Smooth muscle cell (in vitro differentiated cells): Measurements from ENCODE around the gene PLEKHG4. TPM values are rescaled to one million over a fixed set of nuclear protein-coding genes. Genes with fewer than 3 reads are reported as not detected.

Experiments used
- DNase-seq: peaks from one replicate; lab custom pipeline; 2025; ENCODE audit not compliant: unreplicated experiment; lab: John Stamatoyannopoulos, UW
- H2AFZ ChIP-seq: fragments of 200-600 bp; sonication (generic); 2 replicates; pipeline ENCODE4 v1.6.0; 2016; ENCODE audit warnings: antibody characterized with exemption, low read depth, mild to moderate bottlenecking
- H3F3A ChIP-seq: fragments of 200-600 bp; sonication (generic); 2 replicates; pipeline ENCODE4 v1.6.0; 2017; ENCODE audit warnings: antibody characterized with exemption, low read depth
- H3K27ac ChIP-seq: fragments of 200-600 bp; sonication (generic); 2 replicates; pipeline ENCODE4 v1.5.1; 2016; ENCODE audit warnings: low read depth, mild to moderate bottlenecking
- H3K27me3 ChIP-seq: fragments of 200-600 bp; sonication (generic); 2 replicates; pipeline ENCODE4 v1.6.1; 2016; ENCODE audit warnings: low read depth, mild to moderate bottlenecking
- H3K36me3 ChIP-seq: fragments of 200-600 bp; sonication (generic); 2 replicates; pipeline ENCODE4 v1.5.1; 2016; ENCODE audit warnings: low read depth
- H3K4me1 ChIP-seq: fragments of 200-600 bp; sonication (generic); 2 replicates; pipeline ENCODE4 v1.5.1; 2016; ENCODE audit warnings: low read depth
- H3K4me2 ChIP-seq: fragments of 200-600 bp; sonication (generic); 2 replicates; pipeline ENCODE4 v1.6.0; 2016; ENCODE audit warnings: mild to moderate bottlenecking
- H3K4me3 ChIP-seq: fragments of 200-600 bp; sonication (generic); 2 replicates; pipeline ENCODE4 v1.5.1; 2016; ENCODE audit warnings: mild to moderate bottlenecking
- H3K79me2 ChIP-seq: fragments of 200-600 bp; sonication (generic); 2 replicates; pipeline ENCODE4 v1.6.0; 2016; ENCODE audit warnings: low read depth, mild to moderate bottlenecking
- H3K9ac ChIP-seq: fragments of 200-600 bp; sonication (generic); 2 replicates; pipeline ENCODE4 v1.6.0; 2016; ENCODE audit warnings: low read depth
- H3K9me3 ChIP-seq: fragments of 200-600 bp; sonication (generic); replicated peaks from 2 replicates; pipeline ENCODE4 v1.5.1; 2016; ENCODE audit warnings: low read depth
- H4K20me1 ChIP-seq: fragments of 200-600 bp; sonication (generic); 2 replicates; pipeline ENCODE4 v1.6.0; 2016; ENCODE audit warnings: low read depth
- WGBS: methylation state at CpG from one replicate; pipeline ENCODE4 v1.1.7; 2016; ENCODE audit warnings: low lambda C conversion rate; 5-methylcytosine and 5-hydroxymethylcytosine counted together
- polyA plus RNA-seq: library from polyadenylated mRNA; unstranded; fragments of >200 nt; fragmentation: Nextera tagmentation; extraction: Ambion mirVana; gene quantifications from 2 replicates; pipeline ENCODE4 v1.2.1, GENCODE V29; 2016
- total RNA-seq: library from RNA; depleted of rRNA; stranded (reverse); fragments of >200 nt; gene quantifications from 2 replicates; pipeline ENCODE4 v1.2.3, GENCODE V29; 2014
- TF ChIP-seq, protein P1 (sequence below): fragments of 200-600 bp; sonication (generic); IDR thresholded peaks from 2 replicates; pipeline ENCODE4 v1.5.1; 2017; ENCODE audit warnings: borderline replicate concordance, mild to moderate bottlenecking, antibody characterized with exemption; ENCODE audit not compliant: insufficient read depth, poor library complexity, severe bottlenecking

Gene PLEKHG4
- total and polyA plus RNA-seq, 2 experiments from 2014 or later, result 2.7 to 27.0 TPM

GRCh38 chr16:67277294-67277998 is 1.9 kb upstream of the PLEKHG4 start:
- 44% methylated on average over 4 of the region's 4 CpGs for WGBS
- no peaks in the 10 kb centered on the region for H3K79me2 ChIP-seq
- H3K9me3 ChIP-seq, result no peaks in the 10 kb centered on the region
- H3F3A ChIP-seq, result peaks cover 10% of the 10 kb centered on the region
- no peaks in the 10 kb centered on the region for H3K27me3 ChIP-seq
- peak overlapping the region; percentile 98 for H3K27ac ChIP-seq
- no peaks in the 10 kb centered on the region for H3K36me3 ChIP-seq
- no peak overlapping the region for H2AFZ ChIP-seq
- peak overlapping the region; percentile 75 for H3K4me2 ChIP-seq
- TF ChIP-seq, protein P1, sequence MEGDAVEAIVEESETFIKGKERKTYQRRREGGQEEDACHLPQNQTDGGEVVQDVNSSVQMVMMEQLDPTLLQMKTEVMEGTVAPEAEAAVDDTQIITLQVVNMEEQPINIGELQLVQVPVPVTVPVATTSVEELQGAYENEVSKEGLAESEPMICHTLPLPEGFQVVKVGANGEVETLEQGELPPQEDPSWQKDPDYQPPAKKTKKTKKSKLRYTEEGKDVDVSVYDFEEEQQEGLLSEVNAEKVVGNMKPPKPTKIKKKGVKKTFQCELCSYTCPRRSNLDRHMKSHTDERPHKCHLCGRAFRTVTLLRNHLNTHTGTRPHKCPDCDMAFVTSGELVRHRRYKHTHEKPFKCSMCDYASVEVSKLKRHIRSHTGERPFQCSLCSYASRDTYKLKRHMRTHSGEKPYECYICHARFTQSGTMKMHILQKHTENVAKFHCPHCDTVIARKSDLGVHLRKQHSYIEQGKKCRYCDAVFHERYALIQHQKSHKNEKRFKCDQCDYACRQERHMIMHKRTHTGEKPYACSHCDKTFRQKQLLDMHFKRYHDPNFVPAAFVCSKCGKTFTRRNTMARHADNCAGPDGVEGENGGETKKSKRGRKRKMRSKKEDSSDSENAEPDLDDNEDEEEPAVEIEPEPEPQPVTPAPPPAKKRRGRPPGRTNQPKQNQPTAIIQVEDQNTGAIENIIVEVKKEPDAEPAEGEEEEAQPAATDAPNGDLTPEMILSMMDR, result no peak
- H3K4me3 ChIP-seq, result no peak overlapping the region
- peak overlapping the region; percentile 75 for H3K9ac ChIP-seq
- no peaks in the 10 kb centered on the region for H4K20me1 ChIP-seq
- peaks cover 11% of the 10 kb centered on the region for H3K4me1 ChIP-seq
- DNase-seq, result peak; percentile 56

DNA sequence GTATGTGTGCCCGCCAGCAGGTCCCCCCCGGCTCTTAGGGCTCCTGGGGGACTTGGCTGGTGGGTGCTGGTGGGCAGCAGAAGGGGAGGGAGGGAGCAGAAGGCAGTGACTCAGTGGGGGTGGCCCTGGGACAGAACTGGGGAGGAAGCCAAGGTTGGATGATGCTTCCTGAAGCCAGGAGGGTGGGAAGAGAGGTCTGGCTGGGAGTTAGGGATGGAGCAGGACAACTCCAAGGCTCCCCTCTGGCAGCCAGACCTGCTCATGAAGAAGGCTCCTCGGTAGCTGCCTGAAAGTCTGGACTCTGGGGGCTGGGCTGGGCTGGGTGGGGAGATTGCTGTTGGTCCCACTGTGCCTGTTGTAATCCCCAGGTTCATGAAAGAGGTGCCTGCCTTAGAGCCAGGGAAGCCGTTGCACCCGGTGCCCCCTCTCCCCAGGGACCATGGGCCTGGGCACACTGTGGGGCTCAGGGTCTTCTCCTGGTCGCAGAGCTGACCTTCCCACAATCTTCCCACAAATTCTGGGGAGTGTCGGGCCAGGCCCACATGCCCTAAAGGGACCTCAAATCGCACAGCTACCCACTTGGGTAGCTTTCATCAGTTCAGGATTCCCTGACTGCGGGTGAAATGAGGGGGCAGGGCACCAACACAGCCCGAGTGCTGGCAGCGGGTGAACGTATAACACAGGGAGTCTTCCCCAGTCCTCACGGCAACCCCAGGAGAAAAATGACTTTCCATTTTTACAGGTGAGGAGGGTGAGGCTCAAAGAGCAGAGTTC is 1.1 kb upstream of the PLEKHG4 start:
- Histone ChIP-seq H3K4me1 (peaks cover 11% of the 10 kb centered on the region), H3K9me3 (no peaks in the 10 kb centered on the region), H3K27ac (peak overlapping the region; percentile 98), H3K4me2 (peak overlapping the region; percentile 75), H3K27me3 (no peaks in the 10 kb centered on the region), H3K9ac (peak overlapping the region; percentile 75), H3F3A (peaks cover 10% of the 10 kb centered on the region), H2AFZ (peak overlapping the region; percentile 48), H3K4me3 (peak overlapping the region; percentile 47), H4K20me1 (no peaks in the 10 kb centered on the region), H3K36me3 (no peaks in the 10 kb centered on the region), H3K79me2 (no peaks in the 10 kb centered on the region)
- 64% methylated on average over 13 of the region's 13 CpGs for WGBS
- no peak for DNase-seq
- TF ChIP-seq, protein P1, result no peak

GRCh38 chr16:67278773-67279295 is 498 bp upstream of the PLEKHG4 start:
- Histone ChIP-seq H3K27ac (peak overlapping the region; percentile 98), H3F3A (peaks cover 10% of the 10 kb centered on the region), H3K4me1 (peaks cover 11% of the 10 kb centered on the region), H2AFZ (peak overlapping the region; percentile 48), H3K9ac (peak overlapping the region; percentile 75), H3K9me3 (no peaks in the 10 kb centered on the region), H3K36me3 (no peaks in the 10 kb centered on the region), H4K20me1 (no peaks in the 10 kb centered on the region), H3K4me3 (peak overlapping the region; percentile 47), H3K79me2 (no peaks in the 10 kb centered on the region), H3K27me3 (no peaks in the 10 kb centered on the region), H3K4me2 (peak overlapping the region; percentile 75)
- WGBS, result 25% methylated on average over 13 of the region's 42 CpGs
- peak; percentile 62 for DNase-seq
- TF ChIP-seq, protein P1, result peak; percentile 4
